Measurements from ENCODE around the gene TXK. TPM values are rescaled to one million over a fixed set of nuclear protein-coding genes. Genes with fewer than 3 reads are reported as not detected.
"Not testable (repeated sequence)": the region's sequence is repeated elsewhere in the genome, so short reads cannot be mapped to it uniquely, and the experiment has no call there.

The TXK gene
- total RNA-seq, 1 donor from 2014 or later: 4.4 TPM

DNA sequence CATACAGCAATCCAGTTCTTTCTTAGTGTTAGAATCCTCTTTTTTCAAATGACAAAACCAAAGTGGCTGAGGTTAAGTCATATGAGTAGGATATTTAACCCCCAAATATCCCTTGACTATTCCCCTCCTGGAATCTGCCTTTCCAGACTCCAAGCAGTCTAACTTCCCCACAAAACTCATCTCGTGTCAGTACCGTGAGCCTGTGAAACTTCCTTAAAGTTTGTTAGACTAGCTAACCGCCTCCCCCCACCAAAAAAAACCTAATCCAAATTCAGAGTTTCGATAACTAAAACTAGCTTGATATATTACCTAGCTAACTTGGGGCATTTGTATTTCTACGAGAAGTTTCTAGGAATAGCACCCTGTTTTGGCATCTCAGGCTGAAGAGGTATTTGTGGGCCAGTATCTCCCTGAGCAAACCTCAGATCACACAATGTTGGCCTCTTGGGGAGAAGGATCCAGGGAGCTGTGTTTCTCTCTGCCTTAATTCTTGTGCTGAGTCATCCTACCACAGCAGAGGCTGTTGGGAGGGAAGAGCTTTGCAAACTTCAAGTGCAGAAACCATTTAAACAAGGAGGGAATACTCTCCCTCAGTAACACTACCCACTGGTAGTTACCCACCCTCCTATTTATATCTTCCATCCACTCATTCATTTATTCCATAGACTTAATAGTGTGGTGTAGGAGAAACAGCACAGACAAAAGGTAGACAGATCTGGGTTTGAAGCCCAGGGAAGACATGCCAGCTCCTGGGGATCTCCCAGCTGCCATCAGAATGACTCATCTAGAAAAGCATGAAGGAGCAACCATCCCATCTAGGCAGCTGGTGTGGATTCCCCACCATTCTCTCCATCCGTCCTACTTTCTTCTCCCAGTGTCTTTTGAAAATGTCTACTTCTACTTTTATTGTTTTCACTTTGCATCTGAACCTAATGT, 39.3 kb upstream of the TXK start:
- Histone ChIP-seq H3K9me3 (no peaks in the 10 kb centered on the region), H3K36me3 (no peaks in the 10 kb centered on the region), H3K4me3 (no peak overlapping the region), H3K27ac (peak overlapping the region; percentile 26), H3K27me3 (no peaks in the 10 kb centered on the region), H3K4me1 (no peaks in the 10 kb centered on the region)
- DNase-seq (no peak), ATAC-seq (peak; percentile 74)
- intact Hi-C loops (cut with DNase I): no loop called here
- no peak for TF ChIP-seq CTCF (IDR thresholded peaks at IDR 0.05)

GRCh38 chr4:48172651-48173050, 38.6 kb upstream of the TXK start:
- Histone ChIP-seq H3K27me3 (no peaks in the 10 kb centered on the region), H3K9me3 (no peaks in the 10 kb centered on the region), H3K4me3 (no peak overlapping the region), H3K27ac (peak overlapping the region; percentile 26), H3K4me1 (no peaks in the 10 kb centered on the region), H3K36me3 (no peaks in the 10 kb centered on the region)
- no peak for DNase-seq
- intact Hi-C loops (cut with DNase I): no loop called here
- no peak for ATAC-seq
- no peak for TF ChIP-seq CTCF (IDR thresholded peaks at IDR 0.05)

- Histone ChIP-seq H3K9me3 (no peaks in the 10 kb centered on the region), H3K27me3 (no peaks in the 10 kb centered on the region), H3K4me1 (no peaks in the 10 kb centered on the region), H3K4me3 (no peak overlapping the region), H3K27ac (no peak overlapping the region), H3K36me3 (peaks cover 13% of the 10 kb centered on the region)
- ATAC-seq (no peak), DNase-seq (no peak)
- intact Hi-C loops (cut with DNase I): no loop called here
- no peak for TF ChIP-seq CTCF (IDR thresholded peaks at IDR 0.05)
These were observed 35.6 kb upstream of the TXK start for GRCh38 chr4:48169636-48170035.

- Histone ChIP-seq H3K4me1 (no peaks in the 10 kb centered on the region), H3K4me3 (no peak overlapping the region), H3K27me3 (no peaks in the 10 kb centered on the region), H3K27ac (no peak overlapping the region), H3K9me3 (no peaks in the 10 kb centered on the region), H3K36me3 (peaks cover 13% of the 10 kb centered on the region)
- no peak for TF ChIP-seq CTCF (IDR thresholded peaks at IDR 0.05)
- intact Hi-C loops (cut with DNase I): no loop called here
- ATAC-seq (no peak), DNase-seq (no peak)
These were observed 33.7 kb upstream of the TXK start for GRCh38 chr4:48167538-48168263.

DNA sequence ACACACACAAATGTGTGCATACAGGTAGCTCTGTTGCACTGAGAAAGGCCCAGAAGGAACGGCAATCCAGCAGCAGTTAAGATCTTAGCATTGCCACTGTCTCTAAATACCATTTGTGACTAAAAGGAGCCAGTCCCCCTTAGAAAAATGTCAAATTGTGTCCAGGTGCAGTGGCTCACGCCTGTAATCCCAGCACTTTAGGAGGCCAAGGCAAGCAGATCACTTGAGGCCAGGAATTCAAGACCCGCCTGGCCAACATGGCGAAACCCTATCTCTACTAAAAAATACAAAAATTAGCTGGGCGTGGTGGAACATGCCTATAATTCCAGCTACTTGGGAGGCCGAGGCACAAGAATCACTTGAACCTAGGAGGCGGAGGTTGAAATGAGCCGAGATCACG, 30.5 kb upstream of the TXK start:
- H3K9me3 ChIP-seq; H3K4me3 ChIP-seq; H3K4me1 ChIP-seq; ATAC-seq; H3K27me3 ChIP-seq; intact Hi-C loops (cut with DNase I); DNase-seq; H3K27ac ChIP-seq: not testable (repeated sequence)
- H3K36me3 ChIP-seq: peaks cover 13% of the 10 kb centered on the region

DNA sequence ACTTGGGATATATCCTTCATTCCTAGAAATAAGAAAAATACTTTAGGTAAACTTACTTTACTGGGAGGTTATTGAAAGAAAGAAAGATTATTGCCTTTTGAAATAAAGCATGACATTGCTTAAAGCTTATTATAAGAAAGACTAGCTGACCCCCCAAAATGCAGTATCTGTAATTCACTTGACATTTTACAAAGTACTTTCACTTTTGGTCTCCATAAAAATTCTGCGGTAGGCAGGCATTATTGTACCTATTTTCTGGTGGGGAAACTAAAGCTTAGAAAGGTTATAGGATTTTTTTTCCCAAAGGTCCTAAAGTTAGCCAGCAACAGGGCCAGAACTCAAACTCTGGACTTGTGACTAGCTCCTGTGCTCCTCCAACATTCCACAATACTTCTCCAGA, 29.7 kb upstream of the TXK start:
- no peaks in the 10 kb centered on the region for H3K9me3 ChIP-seq
- no peaks in the 10 kb centered on the region for H3K4me1 ChIP-seq
- no peak overlapping the region for H3K4me3 ChIP-seq
- no peak for TF ChIP-seq CTCF (IDR thresholded peaks at IDR 0.05)
- DNase-seq (no peak), ATAC-seq (no peak)
- H3K27me3 ChIP-seq: no peaks in the 10 kb centered on the region
- peaks cover 13% of the 10 kb centered on the region for H3K36me3 ChIP-seq
- intact Hi-C loops (cut with DNase I): no loop called here
- H3K27ac ChIP-seq: no peak overlapping the region
